Astrocyte of the spinal cord (primary cell): Measurements from ENCODE around the gene CRTAP.
"Not testable (repeated sequence)": the region's sequence is repeated elsewhere in the genome, so short reads cannot be mapped to it uniquely, and the experiment has no call there.

Source experiments
- DNase-seq: peaks from one replicate; pipeline ENCODE4 v3.0.0; 2011; ENCODE audit warnings: low read depth, low spot score
- H3K4me3 ChIP-seq: 2 replicates; pipeline ENCODE4 v1.5.1; 2011; ENCODE audit warnings: low read depth, mild to moderate bottlenecking, low read length, moderate library complexity
- in situ Hi-C: cut with HindIII; loops from 2 replicates; pipeline ENCODE4 v1.10.0; 2017; ENCODE audit warnings: low sequenced_read_pairs
- TF ChIP-seq, protein P1 (sequence below): IDR thresholded peaks from 2 replicates; pipeline ENCODE4 v1.5.1; 2012; ENCODE audit warnings: low read depth, mild to moderate bottlenecking, low read length, inconsistent platforms

Gene CRTAP

DNA sequence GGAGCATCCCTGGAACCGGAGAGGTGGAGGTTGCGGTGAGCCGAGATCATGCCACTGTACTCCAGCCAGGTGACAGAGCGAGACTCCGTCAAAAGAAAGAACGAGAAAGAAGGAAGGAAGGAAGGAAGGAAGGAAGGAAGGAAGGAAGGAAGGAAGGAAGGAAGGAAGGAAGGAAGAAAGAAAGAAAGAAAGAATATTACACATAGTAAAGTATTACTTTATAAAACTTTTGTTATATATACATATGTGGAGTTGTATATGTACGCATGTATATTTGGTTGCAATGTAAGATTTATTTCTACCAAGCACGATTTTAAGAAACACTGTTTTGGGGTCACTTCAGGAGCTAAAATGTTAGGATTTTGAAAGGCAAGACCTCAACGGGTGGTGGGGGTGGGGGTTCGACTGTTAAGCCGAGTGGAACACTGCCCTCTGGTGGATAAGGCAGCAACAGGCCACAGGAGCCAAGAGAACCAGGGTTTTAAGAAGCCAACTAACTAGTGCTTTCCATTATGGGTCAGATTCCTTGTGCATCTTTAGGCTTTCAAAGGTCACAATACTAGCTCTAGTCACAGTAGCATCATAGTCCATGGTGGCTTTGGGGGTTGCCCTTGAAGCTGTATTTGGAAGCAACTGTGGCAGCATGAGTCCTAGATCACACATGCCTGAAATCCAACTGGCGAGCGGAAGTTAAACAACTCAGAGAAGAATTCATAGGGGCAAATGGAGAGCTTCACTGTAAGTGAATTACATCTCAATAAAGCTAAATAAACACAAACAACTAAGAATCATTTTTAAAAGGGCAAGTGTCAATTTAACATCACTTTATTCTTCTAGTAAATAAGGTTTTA is 39.4 kb upstream of the CRTAP start:
- in situ Hi-C loops = no loop called here
- TF ChIP-seq, protein P1, sequence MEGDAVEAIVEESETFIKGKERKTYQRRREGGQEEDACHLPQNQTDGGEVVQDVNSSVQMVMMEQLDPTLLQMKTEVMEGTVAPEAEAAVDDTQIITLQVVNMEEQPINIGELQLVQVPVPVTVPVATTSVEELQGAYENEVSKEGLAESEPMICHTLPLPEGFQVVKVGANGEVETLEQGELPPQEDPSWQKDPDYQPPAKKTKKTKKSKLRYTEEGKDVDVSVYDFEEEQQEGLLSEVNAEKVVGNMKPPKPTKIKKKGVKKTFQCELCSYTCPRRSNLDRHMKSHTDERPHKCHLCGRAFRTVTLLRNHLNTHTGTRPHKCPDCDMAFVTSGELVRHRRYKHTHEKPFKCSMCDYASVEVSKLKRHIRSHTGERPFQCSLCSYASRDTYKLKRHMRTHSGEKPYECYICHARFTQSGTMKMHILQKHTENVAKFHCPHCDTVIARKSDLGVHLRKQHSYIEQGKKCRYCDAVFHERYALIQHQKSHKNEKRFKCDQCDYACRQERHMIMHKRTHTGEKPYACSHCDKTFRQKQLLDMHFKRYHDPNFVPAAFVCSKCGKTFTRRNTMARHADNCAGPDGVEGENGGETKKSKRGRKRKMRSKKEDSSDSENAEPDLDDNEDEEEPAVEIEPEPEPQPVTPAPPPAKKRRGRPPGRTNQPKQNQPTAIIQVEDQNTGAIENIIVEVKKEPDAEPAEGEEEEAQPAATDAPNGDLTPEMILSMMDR = peak; percentile 97
- peak; percentile 71 for DNase-seq
- H3K4me3 ChIP-seq = no peak overlapping the region

GRCh38 chr3:33075995-33076394 is 37.8 kb upstream of the CRTAP start:
- H3K4me3 ChIP-seq = no peak overlapping the region
- TF ChIP-seq, protein P1 = no peak
- DNase-seq = no peak
- in situ Hi-C loops = no loop called here

DNA sequence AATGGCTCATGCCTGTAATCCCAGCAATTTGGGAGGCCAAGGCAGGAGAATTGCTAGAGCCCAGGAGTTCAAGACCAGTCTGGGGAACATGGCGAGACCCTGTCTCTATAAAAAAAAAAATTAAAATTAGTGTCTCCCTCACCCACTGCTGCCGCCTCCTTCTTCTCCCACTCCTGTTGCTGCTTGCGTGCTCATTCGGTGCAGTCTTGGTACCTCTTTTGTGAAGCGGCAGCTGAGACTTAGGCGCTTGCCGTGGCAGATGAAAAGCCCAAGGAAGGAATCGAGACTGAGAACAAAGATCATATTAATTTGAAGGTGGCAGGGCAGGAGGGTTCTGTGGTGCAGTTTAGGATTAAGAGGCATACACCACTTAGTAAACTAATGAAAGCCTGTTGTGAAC is 36.9 kb upstream of the CRTAP start:
- no peak for DNase-seq
- TF ChIP-seq, protein P1 = no peak
- in situ Hi-C loops = no loop called here
- no peak overlapping the region for H3K4me3 ChIP-seq

DNA sequence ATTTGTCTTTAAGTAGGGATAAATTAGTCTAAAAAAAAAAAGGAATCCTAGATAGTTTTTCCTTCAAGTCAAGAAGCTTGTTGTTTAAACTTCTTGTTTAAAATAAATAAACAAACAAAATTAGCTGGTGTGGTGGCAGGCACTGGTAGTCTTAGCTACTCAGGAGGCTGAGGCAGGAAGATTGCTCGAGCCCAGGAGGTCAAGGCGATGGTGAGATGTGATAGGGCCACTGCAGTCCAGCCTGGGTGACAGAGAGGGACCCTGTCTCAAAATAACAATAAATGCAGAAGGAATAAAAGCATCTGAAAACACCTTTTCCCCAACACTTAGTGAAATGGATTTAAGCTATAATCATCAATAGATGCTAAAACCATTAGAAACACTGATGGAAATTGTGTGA is 35.8 kb upstream of the CRTAP start:
- in situ Hi-C loops = no loop called here

GRCh38 chr3:33079813-33080212 is 34.0 kb upstream of the CRTAP start:
- H3K4me3 ChIP-seq, DNase-seq, in situ Hi-C loops: not testable (repeated sequence)

More for the DNA sequence above, 35.8 kb upstream of the CRTAP start:
- TF ChIP-seq, protein P1 = no peak
- no peak for DNase-seq
- no peak overlapping the region for H3K4me3 ChIP-seq

DNA sequence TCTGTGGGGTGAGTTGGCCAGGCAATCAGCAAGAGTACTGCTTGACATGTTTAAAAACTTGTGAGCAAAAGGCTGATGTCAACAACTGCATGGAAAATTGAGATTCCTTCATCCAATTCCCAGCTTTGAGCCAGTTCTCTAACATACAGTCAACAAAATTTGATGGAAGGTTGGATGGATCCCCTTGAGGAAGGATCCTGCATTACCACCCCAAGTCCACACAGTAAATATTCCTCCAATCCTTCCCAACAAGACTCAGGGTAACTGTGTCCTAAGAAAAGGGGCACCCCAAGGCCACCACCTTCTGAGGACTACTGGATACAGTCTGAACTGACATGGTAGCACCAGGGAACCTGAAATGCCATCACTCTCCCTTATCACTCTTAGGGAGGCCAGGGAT is 32.0 kb upstream of the CRTAP start:
- no peak overlapping the region for H3K4me3 ChIP-seq
- DNase-seq = no peak
- TF ChIP-seq, protein P1 = no peak
- in situ Hi-C loops = no loop called here

DNA sequence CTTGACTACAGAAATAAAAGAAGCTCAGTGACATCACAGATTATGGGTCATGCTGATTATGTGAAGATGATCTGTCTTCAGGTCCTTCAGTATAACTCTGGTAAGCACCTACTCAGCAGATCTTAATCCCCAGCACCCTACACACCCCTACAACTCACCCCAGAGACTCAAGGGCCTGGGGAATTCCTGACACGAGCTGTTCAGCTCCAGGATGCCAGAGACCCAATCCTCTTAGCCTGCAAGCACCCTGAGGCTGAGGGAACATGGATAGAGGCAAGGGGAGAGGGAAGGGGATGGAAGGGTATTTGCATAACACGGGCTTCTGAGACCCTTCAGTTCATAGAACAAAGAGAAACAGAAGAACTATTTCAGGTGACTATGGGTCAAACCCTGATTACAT is 29.9 kb upstream of the CRTAP start:
- TF ChIP-seq, protein P1 = no peak
- no peak overlapping the region for H3K4me3 ChIP-seq
- in situ Hi-C loops = no loop called here
- no peak for DNase-seq
